HEK293 (cell line): ENCODE results near the gene TMEM135.

Source experiments
- CTCF ChIA-PET: fragments of 350-600 bp; formaldehyde crosslinking; extraction: SDS; loops from one replicate; lab custom pipeline; 2021; ENCODE audit warnings: antibody characterized with exemption; lab: Yijun Ruan, JAX
- POLR2A ChIA-PET: fragments of 300-600 bp; formaldehyde crosslinking; extraction: SDS; loops from one replicate; lab custom pipeline; 2020; ENCODE audit warnings: antibody characterized with exemption, inconsistent platforms; lab: Yijun Ruan, JAX
- H3K27ac ChIP-seq: fragments of 200-500 bp; sonication (Bioruptor generic); 2 replicates; pipeline ENCODE4 v1.5.1; 2014; ENCODE audit warnings: low read depth, low read length, control low read depth, inconsistent platforms; ENCODE audit errors: extremely low read depth
- H3K36me3 ChIP-seq, 2 experiments: fragments of 200-500 bp in 1 of 2; sonication (Bioruptor generic) in 1 of 2; 1 replicate in 1 of 2; 2 replicates in 1 of 2; pipeline ENCODE4 v1.5.1; 2014 to 2017; ENCODE audit warnings: inconsistent platforms in 2 of 2, low read length in 2 of 2; ENCODE audit not compliant: control insufficient read depth in 2 of 2, insufficient read depth in 1 of 2
- H3K4me1 ChIP-seq: fragments of 200-500 bp; sonication (Bioruptor generic); 2 replicates; pipeline ENCODE4 v1.5.1; 2014; ENCODE audit warnings: mild to moderate bottlenecking, low read length, inconsistent platforms; ENCODE audit not compliant: control insufficient read depth, insufficient read depth
- H3K4me3 ChIP-seq: 2 replicates; pipeline ENCODE4 v1.5.1; 2011; ENCODE audit warnings: low read depth, mild to moderate bottlenecking, control low read depth, low read length, moderate library complexity
- H3K9me3 ChIP-seq: fragments of 200-500 bp; sonication (Bioruptor generic); 2 replicates; pipeline ENCODE4 v1.5.1; 2014; ENCODE audit warnings: low read depth, low read length, inconsistent platforms; ENCODE audit not compliant: control insufficient read depth, insufficient read depth
- BCL11A ChIP-seq: fragments of 450-650 bp; formaldehyde crosslinking; IDR thresholded peaks from 2 replicates; pipeline ENCODE4 v1.5.1; 2016; ENCODE audit warnings: low read depth, missing biosample characterization, missing genetic modification characterization
- BCL11B ChIP-seq: fragments of 450-650 bp; formaldehyde crosslinking; IDR thresholded peaks from 2 replicates; pipeline ENCODE4 v1.5.1; 2016; ENCODE audit warnings: low read depth, missing biosample characterization, missing genetic modification characterization
- GLIS1 ChIP-seq: fragments of 450-650 bp; formaldehyde crosslinking; IDR thresholded peaks from 2 replicates; pipeline ENCODE4 v1.5.1; 2016; ENCODE audit warnings: missing biosample characterization, missing genetic modification characterization
- KLF10 ChIP-seq: fragments of 450-650 bp; IDR thresholded peaks from 2 replicates; pipeline ENCODE4 v1.5.1; 2018; ENCODE audit warnings: missing biosample characterization, mild to moderate bottlenecking, missing genetic modification characterization
- REPIN1 ChIP-seq: fragments of 450-650 bp; formaldehyde crosslinking; IDR thresholded peaks from 2 replicates; pipeline ENCODE4 v1.5.1; 2017; ENCODE audit warnings: missing biosample characterization, missing genetic modification characterization, low read depth
- SCRT1 ChIP-seq: fragments of 450-650 bp; formaldehyde crosslinking; IDR thresholded peaks from 2 replicates; pipeline ENCODE4 v1.5.1; 2016; ENCODE audit warnings: missing biosample characterization, missing genetic modification characterization, borderline replicate concordance
- ZBTB1 ChIP-seq: fragments of 450-650 bp; formaldehyde crosslinking; IDR thresholded peaks from 2 replicates; pipeline ENCODE4 v1.5.1; 2016; ENCODE audit warnings: missing biosample characterization, missing genetic modification characterization
- ZBTB7A ChIP-seq: fragments of 450-650 bp; formaldehyde crosslinking; IDR thresholded peaks from 2 replicates; pipeline ENCODE4 v1.5.1; 2016; ENCODE audit warnings: low read depth, missing biosample characterization, missing genetic modification characterization
- ZEB2 ChIP-seq: fragments of 450-650 bp; formaldehyde crosslinking; IDR thresholded peaks from 2 replicates; pipeline ENCODE4 v1.5.1; 2016; ENCODE audit warnings: missing biosample characterization, missing genetic modification characterization
- ZNF133 ChIP-seq: fragments of 450-650 bp; formaldehyde crosslinking; IDR thresholded peaks from 2 replicates; pipeline ENCODE4 v1.5.1; 2016; ENCODE audit warnings: missing biosample characterization, missing genetic modification characterization
- ZNF138 ChIP-seq: fragments of 450-650 bp; formaldehyde crosslinking; IDR thresholded peaks from 2 replicates; pipeline ENCODE4 v1.5.1; 2016; ENCODE audit warnings: missing biosample characterization, missing genetic modification characterization, borderline replicate concordance
- ZNF202 ChIP-seq: fragments of 450-650 bp; formaldehyde crosslinking; IDR thresholded peaks from 2 replicates; pipeline ENCODE4 v1.5.1; 2016; ENCODE audit warnings: missing biosample characterization, missing genetic modification characterization, borderline replicate concordance
- ZNF248 ChIP-seq: fragments of 450-650 bp; formaldehyde crosslinking; IDR thresholded peaks from 2 replicates; pipeline ENCODE4 v1.5.1; 2017; ENCODE audit warnings: missing biosample characterization, missing genetic modification characterization
- ZNF391 ChIP-seq: fragments of 450-650 bp; formaldehyde crosslinking; IDR thresholded peaks from 2 replicates; pipeline ENCODE4 v1.5.1; 2016; ENCODE audit warnings: low read depth, missing biosample characterization, missing genetic modification characterization, borderline replicate concordance
- ZNF473 ChIP-seq: fragments of 450-650 bp; formaldehyde crosslinking; IDR thresholded peaks from 2 replicates; pipeline ENCODE4 v1.5.1; 2017; ENCODE audit warnings: missing biosample characterization, missing genetic modification characterization
- ZNF501 ChIP-seq: fragments of 450-650 bp; formaldehyde crosslinking; IDR thresholded peaks from 2 replicates; pipeline ENCODE4 v1.5.1; 2016; ENCODE audit warnings: missing biosample characterization, missing genetic modification characterization
- ZNF626 ChIP-seq: fragments of 450-650 bp; sonication (Bioruptor Pico); formaldehyde crosslinking; IDR thresholded peaks from 2 replicates; pipeline ENCODE4 v1.5.1; 2018; ENCODE audit warnings: missing biosample characterization, missing genetic modification characterization, inconsistent platforms
- ZNF660 ChIP-seq: fragments of 450-650 bp; IDR thresholded peaks from 2 replicates; pipeline ENCODE4 v1.5.1; 2018; ENCODE audit warnings: missing biosample characterization, mild to moderate bottlenecking, missing genetic modification characterization
- ZNF664 ChIP-seq: fragments of 450-650 bp; formaldehyde crosslinking; IDR thresholded peaks from 2 replicates; pipeline ENCODE4 v1.5.1; 2016; ENCODE audit warnings: missing biosample characterization, missing genetic modification characterization
- ZXDB ChIP-seq: fragments of 450-650 bp; formaldehyde crosslinking; IDR thresholded peaks from 2 replicates; pipeline ENCODE4 v1.5.1; 2016; ENCODE audit warnings: missing biosample characterization, missing genetic modification characterization
- TF ChIP-seq, protein P1 (sequence below): fragments of 450-650 bp; formaldehyde crosslinking; IDR thresholded peaks from 2 replicates; pipeline ENCODE4 v1.5.1; 2016; ENCODE audit warnings: missing biosample characterization, missing genetic modification characterization
- TF ChIP-seq, protein P2 (sequence below): fragments of 450-650 bp; formaldehyde crosslinking; IDR thresholded peaks from 2 replicates; pipeline ENCODE4 v1.5.0; 2017; ENCODE audit warnings: missing biosample characterization, missing genetic modification characterization, borderline replicate concordance
- TF ChIP-seq, protein P3 (sequence below): fragments of 450-650 bp; formaldehyde crosslinking; IDR thresholded peaks from 2 replicates; pipeline ENCODE4 v1.5.1; 2016; ENCODE audit warnings: missing biosample characterization, missing genetic modification characterization

TMEM135 gene

DNA sequence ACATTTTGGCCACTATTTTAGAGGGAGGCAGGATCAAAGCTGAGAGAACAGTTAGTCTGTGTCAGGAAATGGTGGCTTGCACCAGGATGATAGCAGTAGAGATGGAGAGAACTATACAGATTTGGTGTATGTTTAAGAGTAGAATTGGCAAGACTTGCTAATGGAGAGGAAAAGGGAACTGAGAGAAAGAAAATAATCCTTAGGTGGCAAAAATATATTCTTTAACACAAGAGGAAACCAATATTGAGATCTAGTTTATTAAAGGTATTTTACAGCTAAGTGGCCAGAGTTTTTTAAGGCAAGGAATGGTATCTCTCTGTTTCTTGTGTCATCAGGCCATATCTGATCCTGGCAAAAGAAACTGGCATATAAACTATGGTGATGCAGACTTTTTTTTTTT is 278.8 kb downstream of the TMEM135 start:
- ChIA-PET POLR2A (no interaction called here), CTCF (no interaction called here)
- no peak overlapping the region for H3K27ac ChIP-seq
- no peaks in the 10 kb centered on the region for H3K4me1 ChIP-seq
- TF ChIP-seq ZNF501 = no peak
- TF ChIP-seq GLIS1 = no peak
- TF ChIP-seq ZNF664 = no peak
- no peak for TF ChIP-seq BCL11A (tag by site-specific recombination)
- TF ChIP-seq ZEB2 (tag by site-specific recombination) = no peak
- TF ChIP-seq ZNF660 (tag by site-specific recombination) = no peak
- no peak for TF ChIP-seq ZXDB
- TF ChIP-seq BCL11B (tag by site-specific recombination) = no peak
- TF ChIP-seq ZNF248 (tag by site-specific recombination) = no peak
- no peak for TF ChIP-seq ZNF391 (tag by site-specific recombination)
- TF ChIP-seq, protein P1, sequence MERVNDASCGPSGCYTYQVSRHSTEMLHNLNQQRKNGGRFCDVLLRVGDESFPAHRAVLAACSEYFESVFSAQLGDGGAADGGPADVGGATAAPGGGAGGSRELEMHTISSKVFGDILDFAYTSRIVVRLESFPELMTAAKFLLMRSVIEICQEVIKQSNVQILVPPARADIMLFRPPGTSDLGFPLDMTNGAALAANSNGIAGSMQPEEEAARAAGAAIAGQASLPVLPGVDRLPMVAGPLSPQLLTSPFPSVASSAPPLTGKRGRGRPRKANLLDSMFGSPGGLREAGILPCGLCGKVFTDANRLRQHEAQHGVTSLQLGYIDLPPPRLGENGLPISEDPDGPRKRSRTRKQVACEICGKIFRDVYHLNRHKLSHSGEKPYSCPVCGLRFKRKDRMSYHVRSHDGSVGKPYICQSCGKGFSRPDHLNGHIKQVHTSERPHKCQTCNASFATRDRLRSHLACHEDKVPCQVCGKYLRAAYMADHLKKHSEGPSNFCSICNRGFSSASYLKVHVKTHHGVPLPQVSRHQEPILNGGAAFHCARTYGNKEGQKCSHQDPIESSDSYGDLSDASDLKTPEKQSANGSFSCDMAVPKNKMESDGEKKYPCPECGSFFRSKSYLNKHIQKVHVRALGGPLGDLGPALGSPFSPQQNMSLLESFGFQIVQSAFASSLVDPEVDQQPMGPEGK (tag by site-specific recombination) = no peak
- no peak for TF ChIP-seq ZNF202 (tag by site-specific recombination)
- TF ChIP-seq SCRT1 = no peak
- TF ChIP-seq ZBTB1 (tag by site-specific recombination) = no peak
- TF ChIP-seq REPIN1 (tag by site-specific recombination) = no peak
- TF ChIP-seq ZNF473 (tag by site-specific recombination) = no peak
- no peak for TF ChIP-seq KLF10 (tag by site-specific recombination)
- TF ChIP-seq ZBTB7A = no peak
- TF ChIP-seq ZNF626 (tag by site-specific recombination) = no peak
- peaks cover 0 to 4% of the 10 kb centered on the region in 2 experiments; a peak in 1 of 3 replicates for H3K36me3 ChIP-seq
- H3K4me3 ChIP-seq = no peak overlapping the region
- H3K9me3 ChIP-seq = no peaks in the 10 kb centered on the region

DNA sequence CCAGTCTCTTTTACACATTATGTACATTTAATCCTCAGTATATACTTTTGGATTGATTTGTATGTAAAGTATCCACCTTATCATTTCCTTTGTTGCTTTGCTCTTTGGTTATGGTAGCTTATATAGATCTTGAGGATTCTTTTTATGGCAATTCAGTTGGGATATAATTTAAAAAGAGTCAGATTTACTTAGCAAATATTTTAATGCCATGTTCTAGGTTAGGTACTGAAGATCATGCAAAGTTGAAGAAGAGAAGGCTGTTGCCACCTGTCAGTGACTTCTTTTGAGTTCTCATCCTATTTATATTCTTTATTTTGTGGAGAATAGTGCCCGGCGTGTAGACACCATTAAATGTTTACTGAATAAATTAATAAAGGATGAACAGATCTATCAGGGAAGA is 279.7 kb downstream of the TMEM135 start:
- no peak for TF ChIP-seq ZNF501
- TF ChIP-seq, protein P2, sequence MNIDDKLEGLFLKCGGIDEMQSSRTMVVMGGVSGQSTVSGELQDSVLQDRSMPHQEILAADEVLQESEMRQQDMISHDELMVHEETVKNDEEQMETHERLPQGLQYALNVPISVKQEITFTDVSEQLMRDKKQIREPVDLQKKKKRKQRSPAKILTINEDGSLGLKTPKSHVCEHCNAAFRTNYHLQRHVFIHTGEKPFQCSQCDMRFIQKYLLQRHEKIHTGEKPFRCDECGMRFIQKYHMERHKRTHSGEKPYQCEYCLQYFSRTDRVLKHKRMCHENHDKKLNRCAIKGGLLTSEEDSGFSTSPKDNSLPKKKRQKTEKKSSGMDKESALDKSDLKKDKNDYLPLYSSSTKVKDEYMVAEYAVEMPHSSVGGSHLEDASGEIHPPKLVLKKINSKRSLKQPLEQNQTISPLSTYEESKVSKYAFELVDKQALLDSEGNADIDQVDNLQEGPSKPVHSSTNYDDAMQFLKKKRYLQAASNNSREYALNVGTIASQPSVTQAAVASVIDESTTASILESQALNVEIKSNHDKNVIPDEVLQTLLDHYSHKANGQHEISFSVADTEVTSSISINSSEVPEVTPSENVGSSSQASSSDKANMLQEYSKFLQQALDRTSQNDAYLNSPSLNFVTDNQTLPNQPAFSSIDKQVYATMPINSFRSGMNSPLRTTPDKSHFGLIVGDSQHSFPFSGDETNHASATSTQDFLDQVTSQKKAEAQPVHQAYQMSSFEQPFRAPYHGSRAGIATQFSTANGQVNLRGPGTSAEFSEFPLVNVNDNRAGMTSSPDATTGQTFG (tag by site-specific recombination) = no peak
- TF ChIP-seq ZNF133 (tag by site-specific recombination) = no peak
- TF ChIP-seq, protein P3, sequence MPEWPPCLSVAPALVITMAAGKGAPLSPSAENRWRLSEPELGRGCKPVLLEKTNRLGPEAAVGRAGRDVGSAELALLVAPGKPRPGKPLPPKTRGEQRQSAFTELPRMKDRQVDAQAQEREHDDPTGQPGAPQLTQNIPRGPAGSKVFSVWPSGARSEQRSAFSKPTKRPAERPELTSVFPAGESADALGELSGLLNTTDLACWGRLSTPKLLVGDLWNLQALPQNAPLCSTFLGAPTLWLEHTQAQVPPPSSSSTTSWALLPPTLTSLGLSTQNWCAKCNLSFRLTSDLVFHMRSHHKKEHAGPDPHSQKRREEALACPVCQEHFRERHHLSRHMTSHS = no peak
- TF ChIP-seq ZNF138 = no peak
- TF ChIP-seq, all 188 proteins: peak for 0
- H3K27ac ChIP-seq = no peak overlapping the region
- H3K9me3 ChIP-seq = no peaks in the 10 kb centered on the region
- CTCF ChIA-PET = no interaction called here
- H3K4me1 ChIP-seq = no peaks in the 10 kb centered on the region
- H3K4me3 ChIP-seq = no peak overlapping the region
- POLR2A ChIA-PET = no interaction called here
- H3K36me3 ChIP-seq = peaks cover 0 to 7% of the 10 kb centered on the region in 2 experiments; a peak in 1 of 3 replicates
